T-cell (primary cell): ENCODE data around the gene CFAP77. TPM values are rescaled to one million over a fixed set of nuclear protein-coding genes. Genes with fewer than 3 reads are reported as not detected.
A peak's percentile ranks its signal among the peaks of the same experiment; 100 is the strongest.

Experiments used
- ATAC-seq, 4 experiments: fragments of 200-7000 bp in 3 of 4; fragments of 150-1000 bp in 1 of 4; cut with Tn5 transposase; replicated peaks in 1 of 4; 1 replicate in 3 of 4; 2 replicates in 1 of 4; pipeline ENCODE4 v1.10.0; 2021; ENCODE audit warnings: moderate library complexity in 3 of 4, mild to moderate bottlenecking in 2 of 4, moderate number of reproducible peaks in 1 of 4
- CTCF ChIA-PET, 2 donors: fragments of 300-600 bp; sonication (Branson Sonifier 250); formaldehyde crosslinking; loops; one replicate each; lab custom pipeline; 2022; ENCODE audit warnings: antibody characterized with exemption in 2 of 2; lab: Charles Lee
- POLR2A ChIA-PET, 2 donors: fragments of 300-600 bp; sonication (Branson Sonifier 250); formaldehyde crosslinking; loops; one replicate each; lab custom pipeline; 2022; ENCODE audit warnings: antibody characterized with exemption in 2 of 2; lab: Charles Lee
- DNase-seq, 35 experiments: peaks; one replicate each; pipeline versions ENCODE4 v3.0.0 to v3.0.0-alpha.2; 2013 to 2023
- H3K27ac ChIP-seq: one replicate; pipeline ENCODE4 v1.5.1; 2013; ENCODE audit warnings: low read length
- H3K27me3 ChIP-seq, 2 experiments: replicated peaks in 1 of 2; 1 replicate in 1 of 2; 2 replicates in 1 of 2; pipeline versions ENCODE4 v1.6.1 to v1.7.0; 2013; ENCODE audit warnings: low read length in 1 of 2, mixed read lengths in 1 of 2; ENCODE audit not compliant: control insufficient read depth in 2 of 2, insufficient read depth in 2 of 2; ENCODE audit errors: extremely low read depth in 1 of 2
- H3K36me3 ChIP-seq, 2 donors: 1 replicate in 1 of 2; 2 replicates in 1 of 2; pipeline versions ENCODE4 v1.6.1 to v1.7.0; 2013; ENCODE audit warnings: low read length in 1 of 2; ENCODE audit not compliant: control insufficient read depth in 2 of 2, insufficient read depth in 1 of 2; ENCODE audit errors: extremely low read depth in 1 of 2
- H3K4me1 ChIP-seq, 2 experiments: 1 replicate in 1 of 2; 2 replicates in 1 of 2; pipeline versions ENCODE4 v1.6.1 to v1.7.0; 2013; ENCODE audit warnings: low read length in 2 of 2, mixed read lengths in 1 of 2; ENCODE audit not compliant: insufficient read depth in 2 of 2, control insufficient read depth in 1 of 2; ENCODE audit errors: extremely low read depth in 1 of 2
- H3K4me3 ChIP-seq, 2 donors: 1 replicate in 1 of 2; 2 replicates in 1 of 2; pipeline versions ENCODE4 v1.5.1 to v1.7.0; 2013; ENCODE audit warnings: mild to moderate bottlenecking in 2 of 2, low read length in 1 of 2, moderate library complexity in 1 of 2; ENCODE audit not compliant: control insufficient read depth in 1 of 2; ENCODE audit errors: extremely low read depth in 1 of 2
- H3K9me3 ChIP-seq: 2 replicates; pipeline ENCODE4 v1.7.0; 2013
- H3K27ac Mint-ChIP-seq, 2 donors: one replicate each; pipeline ENCODE4 v1.8.0; 2020 to 2021; ENCODE audit warnings: mild to moderate bottlenecking in 2 of 2, mixed read lengths in 2 of 2
- H3K27me3 Mint-ChIP-seq, 2 donors: one replicate each; pipeline ENCODE4 v1.8.0; 2021 to 2022; ENCODE audit warnings: mixed read lengths in 2 of 2
- H3K36me3 Mint-ChIP-seq: one replicate; pipeline ENCODE4 v1.8.0; 2021; ENCODE audit warnings: mixed read lengths
- H3K4me1 Mint-ChIP-seq, 3 donors: one replicate each; pipeline ENCODE4 v1.8.0; 2020 to 2022; ENCODE audit warnings: mixed read lengths in 3 of 3, mild to moderate bottlenecking in 1 of 3
- H3K4me3 Mint-ChIP-seq, 3 donors: one replicate each; pipeline ENCODE4 v1.8.0; 2020 to 2022; ENCODE audit warnings: mild to moderate bottlenecking in 3 of 3, mixed read lengths in 3 of 3, moderate library complexity in 3 of 3
- H3K9me3 Mint-ChIP-seq, 3 donors: one replicate each; pipeline ENCODE4 v1.8.0; 2020 to 2022; ENCODE audit warnings: mixed read lengths in 3 of 3
- WGBS: methylation state at CpG from one replicate; pipeline ENCODE4 v1.1.5; 2013; ENCODE audit warnings: missing lambda C conversion rate; ENCODE audit not compliant: insufficient coverage; 5-methylcytosine and 5-hydroxymethylcytosine counted together
- total RNA-seq, 35 experiments: library from RNA in 6 of 35; stranded (reverse) in 6 of 35; fragments of 120-200 nt in 1 of 35; gene quantifications; one replicate each; pipeline versions ENCODE4 v1.2.1 to v1.2.4 and lab custom pipeline; 2013 to 2026

CFAP77 gene
- total RNA-seq, 5 donors from 2014 or later (not counting 1 experiment from before 2014, with no cell fraction given), result not detected

DNA sequence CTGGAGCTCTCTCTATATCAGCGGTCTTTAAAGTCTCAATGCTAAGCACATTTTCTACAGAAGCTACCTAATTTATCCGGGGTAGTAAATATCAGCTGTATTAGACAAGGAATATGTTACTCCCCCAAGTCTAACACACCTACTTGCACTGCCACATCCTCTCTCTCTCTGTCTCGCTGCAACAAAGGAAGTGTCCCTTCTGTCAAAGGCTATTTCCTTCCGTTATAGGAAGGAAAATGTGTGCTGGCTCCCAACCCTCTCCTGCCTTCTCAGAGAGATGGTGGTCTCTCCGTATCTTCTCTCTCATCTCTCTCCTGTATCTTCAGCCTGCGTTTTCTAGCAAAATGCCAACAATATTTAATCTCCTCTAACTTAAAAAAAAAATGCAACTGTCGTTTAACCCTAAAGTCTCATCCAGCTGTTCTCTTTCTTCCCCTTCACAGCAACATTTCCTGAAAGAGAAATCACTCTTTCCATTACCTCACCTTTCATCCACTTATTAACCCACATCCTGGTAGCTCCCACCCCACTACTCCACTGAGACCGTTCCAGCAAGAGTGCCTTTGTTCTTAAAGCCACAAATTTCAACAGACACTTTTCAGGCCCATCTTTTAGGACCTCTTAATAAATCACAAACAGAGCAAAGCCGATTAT lies 5.7 kb upstream of the CFAP77 start:
- Histone ChIP-seq H3K4me1 (peaks cover 18 to 33% of the 10 kb centered on the region in 2 experiments), H3K4me3 (no peak overlapping the region), H3K9me3 (no peaks in the 10 kb centered on the region), H3K27me3 (peaks cover 0 to 1% of the 10 kb centered on the region in 2 experiments), H3K36me3 (peaks cover 8 to 31% of the 10 kb centered on the region in 2 donors), H3K27ac (peak overlapping the region; percentile 40)
- Mint-ChIP-seq H3K4me1 (peaks cover 52 to 56% (median 55%) of the 10 kb centered on the region in 3 donors), H3K4me3 (peak overlapping the region; percentile 60 to 92 (median 72)), H3K36me3 (peaks cover 31% of the 10 kb centered on the region), H3K27ac (peak overlapping the region; percentile 76 to 80), H3K27me3 (no peaks in the 10 kb centered on the region), H3K9me3 (no peaks in the 10 kb centered on the region)
- DNase-seq (peak in 1 of 35 experiments; percentile 42), ATAC-seq (peak in 2 of 4 experiments; percentile 32 to 58)
- 3% methylated on average over 4 of the region's 9 CpGs for WGBS
- ChIA-PET POLR2A (interaction anchor here in 1 of 2 donors (0.5 kb wide), 1 partner anchor 1630 kb away, joined by 11 read pairs; no protein-coding TSS in a partner anchor), CTCF (no interaction called here)

DNA sequence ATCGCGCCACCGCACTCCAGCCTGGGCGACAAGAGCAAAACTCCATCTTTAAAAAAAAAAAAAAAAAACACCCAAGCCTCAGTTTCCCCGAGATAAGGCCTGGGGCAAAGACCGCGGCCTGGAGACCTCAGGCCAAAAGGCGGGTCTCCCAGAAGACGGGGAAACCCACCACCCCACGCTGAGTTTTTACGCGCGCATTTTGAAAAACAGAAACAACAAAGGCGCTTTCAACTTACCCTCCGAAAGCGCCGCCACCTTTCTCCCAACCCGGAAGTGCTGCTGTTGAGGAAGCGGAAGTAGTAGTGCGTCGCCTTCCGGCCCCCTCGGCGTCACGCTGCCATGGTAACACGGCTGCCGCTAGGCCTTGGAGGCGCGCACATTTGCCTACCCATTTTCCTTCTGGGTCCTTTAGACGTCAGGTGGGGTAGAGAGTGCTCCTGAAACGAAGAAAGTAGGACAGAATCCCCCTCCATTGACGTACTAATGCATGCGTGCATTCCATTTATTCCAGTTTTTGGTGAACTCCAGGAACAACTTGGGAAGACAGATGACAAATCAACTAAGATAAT lies 3.4 kb upstream of the CFAP77 start, which contains the start of gene TTF1:
Gene TTF1 (minus strand): TSS at position 287 of the 569 bp plus-strand sequence. CDS start 4,019 bp downstream, outside the sequence.
- H3K36me3 ChIP-seq, result peaks cover 4 to 18% of the 10 kb centered on the region in 2 donors
- H3K27me3 Mint-ChIP-seq, result peaks cover 5 to 11% of the 10 kb centered on the region in 2 donors
- H3K4me3 Mint-ChIP-seq, result peak within 1 kb of the TSS; percentile 72 to 94 (median 92)
- ATAC-seq (peak; percentile 77 to 92 (median 84)), DNase-seq (peak; percentile 81 to 98 (median 93))
- no peaks in the 10 kb centered on the region for H3K9me3 Mint-ChIP-seq
- H3K4me3 ChIP-seq, result peak within 1 kb of the TSS; percentile 62 to 79
- WGBS, result 0% methylated on average over 5 of the region's 33 CpGs
- H3K27ac ChIP-seq, result peak within 1 kb of the TSS; percentile 60
- ChIA-PET CTCF (interaction anchor here in 1 of 2 donors (0.7 kb wide), 1 partner anchor 171 kb away, joined by 4 read pairs; no protein-coding TSS in a partner anchor), POLR2A (interaction anchor here in 1 of 2 donors (0.6 to 0.7 kb wide), 2 partner anchors 259 to 1616 kb away, joined by 4 to 6 read pairs; no protein-coding TSS in a partner anchor)
- H3K9me3 ChIP-seq, result no peaks in the 10 kb centered on the region
- peak within 1 kb of the TSS; percentile 80 to 88 for H3K27ac Mint-ChIP-seq
- peaks cover 57 to 65% (median 64%) of the 10 kb centered on the region in 3 donors for H3K4me1 Mint-ChIP-seq
- peaks cover 23 to 53% of the 10 kb centered on the region in 2 experiments for H3K4me1 ChIP-seq
- H3K36me3 Mint-ChIP-seq, result peaks cover 20% of the 10 kb centered on the region
- H3K27me3 ChIP-seq, result peaks cover 9 to 23% of the 10 kb centered on the region in 2 experiments

DNA sequence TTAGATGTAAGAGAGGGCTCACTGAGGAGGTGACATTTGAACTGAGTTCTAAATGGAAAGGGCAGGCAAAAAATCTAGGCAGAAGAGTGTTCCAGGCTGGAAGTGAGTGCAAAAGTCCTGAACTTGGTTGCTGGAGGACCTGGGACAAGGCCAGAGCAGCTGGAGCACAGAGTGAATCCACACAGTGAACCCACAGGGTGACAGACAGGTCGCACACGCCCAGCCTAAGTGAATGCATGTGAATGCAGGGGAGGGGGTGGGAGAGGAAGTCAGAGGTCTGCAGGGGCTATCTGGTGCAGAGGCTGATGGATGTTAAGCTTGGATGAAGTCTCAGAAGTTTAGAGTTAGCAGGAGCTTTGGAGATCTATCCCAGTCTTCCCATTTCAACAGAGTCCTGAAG lies 2.8 kb upstream of the CFAP77 start:
- Histone ChIP-seq H3K27me3 (peaks cover 10 to 28% of the 10 kb centered on the region in 2 experiments), H3K9me3 (no peaks in the 10 kb centered on the region), H3K4me1 (peaks cover 23 to 55% of the 10 kb centered on the region in 2 experiments), H3K36me3 (peaks cover 0 to 12% of the 10 kb centered on the region in 2 donors), H3K4me3 (no peak overlapping the region), H3K27ac (peak overlapping the region; percentile 60)
- Mint-ChIP-seq H3K27me3 (peaks cover 5 to 16% of the 10 kb centered on the region in 2 donors), H3K4me3 (peak overlapping the region; percentile 72 to 94 (median 92)), H3K9me3 (no peaks in the 10 kb centered on the region), H3K36me3 (peaks cover 14% of the 10 kb centered on the region), H3K27ac (peak overlapping the region; percentile 80 to 88), H3K4me1 (peaks cover 56 to 64% (median 63%) of the 10 kb centered on the region in 3 donors)
- ChIA-PET CTCF (no interaction called here), POLR2A (interaction anchor here in 1 of 2 donors (0.6 kb wide), 1 partner anchor 1616 kb away, joined by 4 read pairs; no protein-coding TSS in a partner anchor)
- 100% methylated on average over 2 of the region's 2 CpGs for WGBS
- ATAC-seq (no peak), DNase-seq (no peak)

DNA sequence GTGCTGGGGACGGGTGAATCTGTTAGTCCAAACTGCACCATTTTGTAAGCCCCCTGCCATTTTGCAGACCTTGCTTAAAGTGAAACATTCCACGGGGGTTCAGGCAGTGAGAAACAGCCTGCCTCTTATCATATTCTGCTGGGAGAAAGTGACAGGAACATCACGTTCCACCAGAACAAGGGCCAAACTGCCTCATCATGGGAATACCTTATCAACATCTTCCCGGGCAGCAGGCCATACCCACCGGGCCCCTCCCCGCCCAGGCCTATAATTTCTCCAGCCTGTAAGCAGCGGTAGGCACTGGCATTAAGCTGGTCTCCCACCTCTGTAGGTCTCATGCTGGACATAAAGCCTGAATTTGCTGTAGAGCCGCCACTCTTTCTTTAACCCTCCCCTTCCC lies 1.5 kb upstream of the CFAP77 start:
- Histone ChIP-seq H3K27ac (no peak overlapping the region), H3K27me3 (peaks cover 10 to 28% of the 10 kb centered on the region in 2 experiments), H3K4me3 (no peak overlapping the region), H3K4me1 (peaks cover 21 to 53% of the 10 kb centered on the region in 2 experiments), H3K9me3 (no peaks in the 10 kb centered on the region), H3K36me3 (peaks cover 0 to under 1% of the 10 kb centered on the region in 2 donors)
- no peak overlapping the region for H3K27ac Mint-ChIP-seq
- CTCF ChIA-PET, result no interaction called here
- peaks cover 14 to 26% of the 10 kb centered on the region in 2 donors for H3K27me3 Mint-ChIP-seq
- POLR2A ChIA-PET, result no interaction called here
- ATAC-seq (no peak), DNase-seq (no peak)
- H3K4me3 Mint-ChIP-seq, result no peak overlapping the region
- WGBS, result 93% methylated on average over 7 of the region's 8 CpGs
- peaks cover 51 to 61% (median 59%) of the 10 kb centered on the region in 3 donors for H3K4me1 Mint-ChIP-seq
- H3K36me3 Mint-ChIP-seq, result peaks cover 7% of the 10 kb centered on the region
- H3K9me3 Mint-ChIP-seq, result no peaks in the 10 kb centered on the region

- Mint-ChIP-seq H3K27me3 (peaks cover 33 to 47% of the 10 kb centered on the region in 2 donors), H3K4me1 (peaks cover 32 to 40% (median 39%) of the 10 kb centered on the region in 3 donors), H3K27ac (no peak overlapping the region), H3K9me3 (no peaks in the 10 kb centered on the region), H3K36me3 (no peaks in the 10 kb centered on the region), H3K4me3 (peak overlapping the region; percentile 66 to 78 (median 74))
- Histone ChIP-seq H3K27ac (no peak overlapping the region), H3K4me3 (peak overlapping the region; percentile 26 to 67), H3K36me3 (no peaks in the 10 kb centered on the region), H3K9me3 (no peaks in the 10 kb centered on the region), H3K27me3 (peaks cover 14 to 43% of the 10 kb centered on the region in 2 experiments), H3K4me1 (peaks cover 9 to 38% of the 10 kb centered on the region in 2 experiments)
- WGBS, result 2% methylated on average over 19 of the region's 19 CpGs
- POLR2A ChIA-PET, result interaction anchor here in 1 of 2 donors (0.6 kb wide), 1 partner anchor 95 kb away, joined by 3 read pairs; no protein-coding TSS in a partner anchor
- peak in 9 of 35 experiments; percentile 5 to 46 (median 14) for DNase-seq
- ATAC-seq, result peak; percentile 16 to 49 (median 22)
- CTCF ChIA-PET, result interaction anchor here in 1 of 2 donors (0.6 kb wide), 1 partner anchor 75 kb away, joined by 5 read pairs; no protein-coding TSS in a partner anchor
These were observed 631 bp downstream of the CFAP77 start for GRCh38 chr9:132410642-132411041.

DNA sequence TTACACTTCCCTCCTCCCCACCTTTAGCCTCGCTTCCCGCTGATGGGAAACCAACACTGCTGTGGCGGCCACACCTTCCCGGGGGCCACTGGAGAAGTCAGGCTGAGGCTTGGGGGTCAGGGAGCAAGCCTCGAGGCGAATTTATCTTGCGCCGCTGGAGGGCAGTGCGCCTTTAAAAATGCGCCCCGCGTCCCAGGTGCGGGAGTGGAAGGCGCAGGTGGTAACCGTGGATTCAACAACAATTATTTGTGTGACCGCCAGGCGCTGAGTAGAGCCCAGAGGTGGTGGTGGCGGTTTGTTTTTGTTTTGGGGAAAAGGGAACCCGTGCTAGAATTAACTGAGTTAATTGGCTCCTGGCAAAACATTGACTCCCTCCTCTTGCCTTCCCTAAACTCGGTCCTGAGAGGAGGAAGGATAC lies 1.1 kb downstream of the CFAP77 start:
- CTCF ChIA-PET, result no interaction called here
- Histone ChIP-seq H3K36me3 (no peaks in the 10 kb centered on the region), H3K4me1 (peaks cover 5 to 34% of the 10 kb centered on the region in 2 experiments), H3K9me3 (no peaks in the 10 kb centered on the region), H3K27ac (no peak overlapping the region), H3K4me3 (peak overlapping the region; percentile 26 to 67), H3K27me3 (peaks cover 14 to 47% of the 10 kb centered on the region in 2 experiments)
- Mint-ChIP-seq H3K9me3 (no peaks in the 10 kb centered on the region), H3K4me1 (peaks cover 27 to 35% (median 35%) of the 10 kb centered on the region in 3 donors), H3K27me3 (peaks cover 33 to 51% of the 10 kb centered on the region in 2 donors), H3K27ac (no peak overlapping the region), H3K36me3 (no peaks in the 10 kb centered on the region), H3K4me3 (peak overlapping the region; percentile 66 to 78 (median 74))
- POLR2A ChIA-PET, result no interaction called here
- under 1% methylated on average over 13 of the region's 20 CpGs for WGBS
- DNase-seq (peak; percentile 37 to 84 (median 65)), ATAC-seq (peak; percentile 58 to 61 (median 58))
